Spleen (tissue), 11 donors: ENCODE measurements around the gene PTPRM. TPM values are rescaled to one million over a fixed set of nuclear protein-coding genes. Genes with fewer than 3 reads are reported as not detected.

ENCODE experiments used
- DNase-seq: peaks from one replicate; pipeline ENCODE4 v3.0.0-alpha.2; 2020
- H3K27ac ChIP-seq, 8 donors: fragments of 200-600 bp; sonication (generic) in 7 of 8; 1 replicate in 4 of 8; 2 replicates in 4 of 8; pipeline versions ENCODE4 v1.5.0 to v1.8.0; 2016 to 2021; ENCODE audit warnings: inconsistent platforms in 4 of 8, mild to moderate bottlenecking in 4 of 8, moderate library complexity in 1 of 8
- H3K27me3 ChIP-seq, 7 donors: fragments of 200-600 bp; sonication (generic) in 6 of 7; replicated peaks in 1 of 7; 1 replicate in 4 of 7; 2 replicates in 3 of 7; pipeline versions ENCODE4 v1.5.0 to v1.8.0; 2016 to 2021; ENCODE audit warnings: inconsistent platforms in 3 of 7, mild to moderate bottlenecking in 1 of 7
- H3K36me3 ChIP-seq, 6 donors: fragments of 200-600 bp; sonication (generic) in 5 of 6; 1 replicate in 4 of 6; 2 replicates in 2 of 6; pipeline versions ENCODE4 v1.5.0 to v1.8.0; 2016 to 2021; ENCODE audit warnings: inconsistent platforms in 2 of 6
- H3K4me1 ChIP-seq, 6 donors: fragments of 200-600 bp; sonication (generic) in 5 of 6; 1 replicate in 3 of 6; 2 replicates in 3 of 6; pipeline versions ENCODE4 v1.5.0 to v1.8.0; 2016 to 2021; ENCODE audit warnings: inconsistent platforms in 3 of 6
- H3K4me3 ChIP-seq, 8 donors: fragments of 200-600 bp; sonication (generic) in 7 of 8; 1 replicate in 4 of 8; 2 replicates in 4 of 8; pipeline versions ENCODE4 v1.5.0 to v1.8.0; 2016 to 2021; ENCODE audit warnings: inconsistent platforms in 4 of 8, mild to moderate bottlenecking in 4 of 8, moderate library complexity in 2 of 8
- H3K9me3 ChIP-seq, 8 donors: fragments of 200-600 bp; sonication (generic) in 7 of 8; 1 replicate in 4 of 8; 2 replicates in 4 of 8; pipeline versions ENCODE4 v1.5.0 to v1.8.0; 2016 to 2021; ENCODE audit warnings: inconsistent platforms in 4 of 8
- POLR2A ChIP-seq, 3 donors: fragments of 450-650 bp; IDR thresholded peaks; one replicate each; pipeline ENCODE4 v1.5.1; 2017; ENCODE audit warnings: antibody characterized with exemption in 3 of 3, mild to moderate bottlenecking in 1 of 3
- POLR2AphosphoS5 ChIP-seq, 3 donors: sonication (generic); formaldehyde crosslinking; IDR thresholded peaks; one replicate each; pipeline ENCODE4 v1.5.1; 2017; ENCODE audit warnings: antibody characterized with exemption in 3 of 3
- WGBS, 5 donors: extraction: QIAGEN DNeasy Blood & Tissue Kit in 3 of 5; methylation state at CpG; one replicate each; pipeline versions ENCODE4 v1.1.5 to v1.1.7; 2013 to 2018; 5-methylcytosine and 5-hydroxymethylcytosine counted together
- intact Hi-C: fragments of 100-400 bp; cut with DNase I; formaldehyde crosslinking; loops from one replicate; pipeline ENCODE4 v1.15.0; 2023; ENCODE audit warnings: low total_unique reads
- polyA plus RNA-seq, 3 donors: library from polyadenylated mRNA; stranded (reverse); fragments of 200-250 nt; gene quantifications; one replicate each; pipeline ENCODE4 v1.2.1, GENCODE V29; 2013
- total RNA-seq, 7 donors: library from RNA; depleted of rRNA in 3 of 7; stranded (reverse); fragments of >200 nt in 3 of 7; fragmentation: NEBNext Ultra II Directional in 4 of 7; extraction: Animal tissue kit (Norgen Biotek cat#: 25700) in 4 of 7; gene quantifications; one replicate each; pipeline versions ENCODE4 v1.1.0 to v1.2.1, GENCODE V29; 2016 to 2021
- TF ChIP-seq, protein P1 (sequence below), 11 experiments: fragments of 200-600 bp in 7 of 11; fragments of 450-650 bp in 4 of 11; sonication (generic) in 4 of 11; IDR thresholded peaks in 8 of 11; conservative IDR thresholded peaks in 3 of 11; 1 replicate in 7 of 11; 2 replicates in 4 of 11; pipeline versions ENCODE4 v1.4.0 to v1.8.0; 2016 to 2021; ENCODE audit warnings: antibody characterized with exemption in 11 of 11, inconsistent platforms in 4 of 11, mild to moderate bottlenecking in 1 of 11
- donor health status: healthy with polysubstance abuse.
- donor health status: DM: no; HTN: no; CAD: no; lungs with moderate emphysema.
- donor health status: DM: no; HTN: no; CAD: no.
- donor health status: Bipolar disorder and iron deficiency.
- donor health status: healthy.
- donor health status: DM: no; HTN: no; CAD: no.
- donor health status: DM: yes; HTN: yes; CAD: no.

PTPRM gene
- total and polyA plus RNA-seq, 10 donors, result 23.5 to 97.8 (median 62.8) TPM

DNA sequence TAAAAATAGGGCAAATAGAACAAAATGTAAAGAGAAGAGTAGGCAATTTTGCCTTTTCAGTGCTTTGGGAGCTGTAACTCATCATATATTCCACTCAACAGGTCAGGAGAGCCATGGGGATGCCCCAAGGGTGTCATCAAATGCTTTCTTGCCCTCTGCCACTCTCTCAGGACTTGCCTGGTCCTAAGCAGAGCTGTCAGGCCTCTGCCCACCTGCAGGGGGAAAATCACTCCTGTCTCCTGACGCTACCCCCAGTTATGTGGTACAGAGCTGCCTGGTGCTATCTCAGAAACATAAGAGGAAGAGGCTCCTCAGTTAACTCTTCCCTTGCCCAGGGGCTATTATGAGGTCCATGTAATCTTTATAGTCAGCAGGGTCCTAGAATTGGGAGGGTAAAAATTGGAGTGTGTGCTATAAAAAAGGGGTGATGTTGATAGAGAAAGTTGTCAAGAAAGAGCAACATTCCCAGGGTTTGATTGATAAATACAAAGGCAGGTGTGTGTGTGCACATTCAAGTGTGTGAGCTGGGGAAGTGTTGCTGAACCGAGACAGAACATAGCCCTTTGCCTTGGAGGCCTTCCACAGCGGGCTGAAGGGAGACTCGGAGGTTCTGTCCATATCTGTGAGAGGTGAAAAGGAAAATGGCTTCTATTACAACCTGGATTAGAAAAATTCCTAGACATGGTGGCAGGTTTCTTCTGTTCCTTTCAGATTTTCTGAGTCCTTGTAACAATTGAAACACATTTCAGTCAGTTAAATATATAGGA, 25.4 kb downstream of the PTPRM start:
- Histone ChIP-seq H3K36me3 (no peaks in the 10 kb centered on the region), H3K4me1 (peaks cover 0 to 24% (median 12%) of the 10 kb centered on the region in 6 donors), H3K27me3 (no peaks in the 10 kb centered on the region), H3K27ac (no peak overlapping the region), H3K4me3 (no peak overlapping the region), H3K9me3 (no peaks in the 10 kb centered on the region)
- intact Hi-C loops, result no loop called here
- TF ChIP-seq, protein P1, sequence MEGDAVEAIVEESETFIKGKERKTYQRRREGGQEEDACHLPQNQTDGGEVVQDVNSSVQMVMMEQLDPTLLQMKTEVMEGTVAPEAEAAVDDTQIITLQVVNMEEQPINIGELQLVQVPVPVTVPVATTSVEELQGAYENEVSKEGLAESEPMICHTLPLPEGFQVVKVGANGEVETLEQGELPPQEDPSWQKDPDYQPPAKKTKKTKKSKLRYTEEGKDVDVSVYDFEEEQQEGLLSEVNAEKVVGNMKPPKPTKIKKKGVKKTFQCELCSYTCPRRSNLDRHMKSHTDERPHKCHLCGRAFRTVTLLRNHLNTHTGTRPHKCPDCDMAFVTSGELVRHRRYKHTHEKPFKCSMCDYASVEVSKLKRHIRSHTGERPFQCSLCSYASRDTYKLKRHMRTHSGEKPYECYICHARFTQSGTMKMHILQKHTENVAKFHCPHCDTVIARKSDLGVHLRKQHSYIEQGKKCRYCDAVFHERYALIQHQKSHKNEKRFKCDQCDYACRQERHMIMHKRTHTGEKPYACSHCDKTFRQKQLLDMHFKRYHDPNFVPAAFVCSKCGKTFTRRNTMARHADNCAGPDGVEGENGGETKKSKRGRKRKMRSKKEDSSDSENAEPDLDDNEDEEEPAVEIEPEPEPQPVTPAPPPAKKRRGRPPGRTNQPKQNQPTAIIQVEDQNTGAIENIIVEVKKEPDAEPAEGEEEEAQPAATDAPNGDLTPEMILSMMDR (IDR thresholded peaks at IDR 0.05 in 8 of 11, conservative IDR thresholded peaks at IDR 0.05 in 3 of 11), result no peak
- TF ChIP-seq POLR2A (IDR thresholded peaks at IDR 0.05) (no peak), POLR2AphosphoS5 (IDR thresholded peaks at IDR 0.05) (no peak)
- 66 to 75% (median 69%) methylated on average over 4 of the region's 4 CpGs for WGBS, 5 donors
- DNase-seq, result no peak

DNA sequence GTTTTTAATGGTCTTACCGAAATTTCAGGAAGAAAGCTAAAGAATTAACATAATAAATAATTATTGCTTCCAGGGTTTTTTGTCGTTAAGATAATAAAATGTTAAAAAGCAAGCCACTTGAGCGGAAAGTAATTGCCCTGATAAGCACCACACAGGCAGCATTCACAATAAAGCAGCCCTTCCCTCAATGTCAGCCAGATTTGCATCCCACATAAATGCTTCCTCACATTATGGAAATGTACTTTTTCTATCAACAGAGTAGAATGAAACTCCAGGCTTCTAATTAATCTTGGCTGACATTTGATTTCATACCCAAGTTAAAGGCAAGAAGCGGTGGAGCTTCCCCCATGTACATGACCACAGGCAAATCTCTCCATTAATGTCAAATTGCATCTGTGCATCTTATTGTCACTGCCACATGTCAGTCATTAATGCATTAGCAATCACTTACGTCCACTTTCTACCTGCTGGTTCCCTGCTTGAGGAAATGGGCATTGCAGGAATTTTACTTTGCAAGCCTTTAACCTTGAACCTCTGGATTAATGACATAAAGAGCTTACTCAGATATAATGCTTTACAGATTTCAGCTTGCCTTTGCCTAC, 26.2 kb downstream of the PTPRM start:
- 68 to 84% (median 74%) methylated on average over 5 of the region's 5 CpGs for WGBS, 5 donors
- H3K9me3 ChIP-seq, result no peaks in the 10 kb centered on the region
- H3K4me1 ChIP-seq, result peaks cover 0 to 24% (median 12%) of the 10 kb centered on the region in 6 donors
- H3K27me3 ChIP-seq, result no peaks in the 10 kb centered on the region
- no peak overlapping the region for H3K27ac ChIP-seq
- no peak overlapping the region for H3K4me3 ChIP-seq
- no peak for DNase-seq
- intact Hi-C loops, result no loop called here
- TF ChIP-seq POLR2A (IDR thresholded peaks at IDR 0.05) (no peak), POLR2AphosphoS5 (IDR thresholded peaks at IDR 0.05) (no peak)
- TF ChIP-seq, protein P1 (IDR thresholded peaks at IDR 0.05 in 8 of 11, conservative IDR thresholded peaks at IDR 0.05 in 3 of 11), result no peak
- H3K36me3 ChIP-seq, result no peaks in the 10 kb centered on the region

DNA sequence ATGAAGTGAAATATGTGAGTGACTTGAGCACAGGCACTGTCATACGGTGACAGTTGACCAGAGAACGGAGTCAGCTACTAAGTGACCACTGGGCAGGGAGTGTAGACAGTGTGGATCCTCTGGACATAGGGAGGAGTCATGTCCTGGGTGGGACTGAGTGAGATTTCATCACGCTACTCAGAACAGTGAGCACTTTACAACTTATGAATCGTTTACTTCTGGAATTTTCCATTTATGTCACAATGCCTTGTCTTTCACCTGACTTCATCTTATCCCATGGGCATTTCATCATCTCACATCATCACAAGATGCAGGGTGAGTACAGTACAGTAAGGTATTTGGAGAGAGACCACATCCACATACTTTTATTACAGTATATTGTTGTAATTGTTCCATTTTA, 29.0 kb downstream of the PTPRM start:
- H3K36me3 ChIP-seq, result no peaks in the 10 kb centered on the region
- 86 to 96% (median 87%) methylated on average over 4 of the region's 4 CpGs for WGBS, 5 donors
- no peak overlapping the region for H3K27ac ChIP-seq
- H3K4me1 ChIP-seq, result peaks cover 0 to 23% (median 11%) of the 10 kb centered on the region in 6 donors
- no peak overlapping the region for H3K4me3 ChIP-seq
- no peaks in the 10 kb centered on the region for H3K27me3 ChIP-seq
- TF ChIP-seq, protein P1 (IDR thresholded peaks at IDR 0.05 in 8 of 11, conservative IDR thresholded peaks at IDR 0.05 in 3 of 11), result no peak
- TF ChIP-seq POLR2AphosphoS5 (IDR thresholded peaks at IDR 0.05), result no peak
- no peak for TF ChIP-seq POLR2A (IDR thresholded peaks at IDR 0.05)
- no peak for DNase-seq
- H3K9me3 ChIP-seq, result no peaks in the 10 kb centered on the region
- intact Hi-C loops, result no loop called here

DNA sequence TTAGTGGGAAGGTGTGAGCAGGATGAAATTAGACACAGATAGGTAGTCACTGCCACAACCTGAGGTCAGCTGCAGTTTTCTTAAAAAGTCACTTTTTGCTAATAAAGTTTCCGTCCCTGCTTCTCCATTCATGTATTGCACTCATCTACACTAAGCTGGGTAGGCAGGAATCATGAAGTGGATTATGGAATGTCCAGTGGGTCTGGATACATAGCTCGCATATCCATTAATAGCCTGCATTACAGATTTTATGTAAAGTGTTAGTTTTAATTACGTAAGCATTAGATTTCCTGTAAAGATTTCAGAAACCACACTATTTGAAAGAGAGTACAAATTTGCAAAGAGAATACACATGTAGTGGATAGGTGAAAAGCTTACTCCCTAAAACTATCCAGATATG, 30.4 kb downstream of the PTPRM start:
- TF ChIP-seq POLR2A (IDR thresholded peaks at IDR 0.05), result no peak
- TF ChIP-seq POLR2AphosphoS5 (IDR thresholded peaks at IDR 0.05), result no peak
- TF ChIP-seq, protein P1 (IDR thresholded peaks at IDR 0.05 in 8 of 11, conservative IDR thresholded peaks at IDR 0.05 in 3 of 11), result no peak
- no peak for DNase-seq
- Histone ChIP-seq H3K4me1 (peaks cover 0 to 11% (median 2%) of the 10 kb centered on the region in 6 donors), H3K4me3 (no peak overlapping the region), H3K36me3 (no peaks in the 10 kb centered on the region), H3K27me3 (no peaks in the 10 kb centered on the region), H3K27ac (no peak overlapping the region), H3K9me3 (no peaks in the 10 kb centered on the region)
- 88 to 94% (median 90%) methylated on average over 3 of the region's 3 CpGs for WGBS, 5 donors
- intact Hi-C loops, result no loop called here
